ENCODE results near the gene OPRM1. TPM values are rescaled to one million over a fixed set of nuclear protein-coding genes. Genes with fewer than 3 reads are reported as not detected.

The OPRM1 gene
- total RNA-seq, 1 experiment from 2014 or later, result not detected

DNA sequence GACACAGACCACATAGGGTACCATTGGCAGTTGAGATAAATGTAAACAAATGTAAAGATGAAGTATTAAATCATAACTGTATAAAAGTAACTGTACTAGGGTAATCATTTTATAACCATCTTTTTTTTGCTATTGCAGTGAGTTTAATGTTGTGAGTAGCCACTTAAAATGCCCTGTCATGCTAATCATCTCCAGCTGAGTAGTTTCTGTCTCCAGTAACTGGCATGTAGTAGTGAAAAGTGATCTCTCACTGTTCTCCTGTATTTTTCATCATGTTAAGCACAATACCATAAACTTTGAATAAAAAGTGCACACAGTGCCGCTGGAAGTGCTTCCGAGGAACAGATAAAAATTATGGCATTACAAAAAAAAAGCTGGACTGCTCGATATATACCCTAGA lies 45.0 kb upstream of the OPRM1 start:
- H4K91ac ChIP-seq (ENCODE audit: insufficient read length, low read depth, low read length), result no peak overlapping the region
- no peak overlapping the region for H3T11ph ChIP-seq (ENCODE audit: low read length)
- Mint-ChIP-seq H3K9me3 (peaks cover 0 to 3% of the 10 kb centered on the region in 2 experiments; a peak in 1 of 5 replicates), H3K27me3 (ENCODE audit: low read depth) (no peaks in the 10 kb centered on the region), H3K4me1 (peaks cover 10 to 16% of the 10 kb centered on the region in 2 experiments), H3K36me3 (ENCODE audit: insufficient read depth in 1 of 3, low read depth in 3 of 3) (no peaks in the 10 kb centered on the region; a peak in 1 of 7 replicates), H3K4me3 (no peak overlapping the region), H3K27ac (no peak overlapping the region)
- TF ChIP-seq, protein P1, sequence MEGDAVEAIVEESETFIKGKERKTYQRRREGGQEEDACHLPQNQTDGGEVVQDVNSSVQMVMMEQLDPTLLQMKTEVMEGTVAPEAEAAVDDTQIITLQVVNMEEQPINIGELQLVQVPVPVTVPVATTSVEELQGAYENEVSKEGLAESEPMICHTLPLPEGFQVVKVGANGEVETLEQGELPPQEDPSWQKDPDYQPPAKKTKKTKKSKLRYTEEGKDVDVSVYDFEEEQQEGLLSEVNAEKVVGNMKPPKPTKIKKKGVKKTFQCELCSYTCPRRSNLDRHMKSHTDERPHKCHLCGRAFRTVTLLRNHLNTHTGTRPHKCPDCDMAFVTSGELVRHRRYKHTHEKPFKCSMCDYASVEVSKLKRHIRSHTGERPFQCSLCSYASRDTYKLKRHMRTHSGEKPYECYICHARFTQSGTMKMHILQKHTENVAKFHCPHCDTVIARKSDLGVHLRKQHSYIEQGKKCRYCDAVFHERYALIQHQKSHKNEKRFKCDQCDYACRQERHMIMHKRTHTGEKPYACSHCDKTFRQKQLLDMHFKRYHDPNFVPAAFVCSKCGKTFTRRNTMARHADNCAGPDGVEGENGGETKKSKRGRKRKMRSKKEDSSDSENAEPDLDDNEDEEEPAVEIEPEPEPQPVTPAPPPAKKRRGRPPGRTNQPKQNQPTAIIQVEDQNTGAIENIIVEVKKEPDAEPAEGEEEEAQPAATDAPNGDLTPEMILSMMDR (conservative IDR thresholded peaks at IDR 0.05), result no peak
- no peaks in the 10 kb centered on the region for H4K20me1 ChIP-seq (ENCODE audit: control insufficient read depth, insufficient read depth, insufficient read length)
- no peaks in the 10 kb centered on the region for H3K9me3 ChIP-seq (ENCODE audit: control insufficient read depth, low read depth, low read length)
- H3K23ac ChIP-seq (ENCODE audit: insufficient read length, low read depth, low read length), result no peak overlapping the region
- H3K4me1 ChIP-seq (ENCODE audit: insufficient read depth, low read length), result no peaks in the 10 kb centered on the region; the same call in 1 of the 2 replicates
- no peaks in the 10 kb centered on the region for H3K79me1 ChIP-seq (ENCODE audit: insufficient read depth, low read depth, low read length, poor library complexity, severe bottlenecking)
- no peak overlapping the region for H2BK12ac ChIP-seq (ENCODE audit: insufficient read length, low read depth, low read length)
- no peaks in the 10 kb centered on the region for H3K23me2 ChIP-seq (ENCODE audit: insufficient read length, low read depth, low read length, poor library complexity, severe bottlenecking)
- H2BK5ac ChIP-seq (ENCODE audit: insufficient read length, low read length), result no peak overlapping the region
- H2AFZ ChIP-seq (ENCODE audit: low read length), result no peak overlapping the region
- no peak overlapping the region for H3K4me2 ChIP-seq (ENCODE audit: insufficient read depth, insufficient read length, low read length)
- H3K18ac ChIP-seq (ENCODE audit: insufficient read length, low read depth, low read length), result no peak overlapping the region
- no peak overlapping the region for H2BK15ac ChIP-seq (ENCODE audit: low read depth, low read length)
- H3K14ac ChIP-seq (ENCODE audit: insufficient read depth, low read length), result no peak overlapping the region
- H3K27ac ChIP-seq (ENCODE audit: insufficient read length, low read depth, low read length), result no peak overlapping the region
- H3K56ac ChIP-seq (ENCODE audit: insufficient read length, low read depth, low read length), result no peak overlapping the region
- no peak overlapping the region for H2AK5ac ChIP-seq (ENCODE audit: insufficient read length, low read length)
- no peaks in the 10 kb centered on the region for H3K79me2 ChIP-seq (ENCODE audit: insufficient read depth, low read length)
- no peak overlapping the region for H4K8ac ChIP-seq (replicated peaks; ENCODE audit: insufficient read length, low read depth, low read length)
- H3K4ac ChIP-seq (ENCODE audit: low read depth, low read length), result no peak overlapping the region
- no peak overlapping the region for H3K9ac ChIP-seq (ENCODE audit: extremely low read depth, insufficient read length, low read length)
- H4K5ac ChIP-seq (ENCODE audit: insufficient read length, low read depth, low read length), result no peak overlapping the region
- DNase-seq, result no peak
- H2BK120ac ChIP-seq (ENCODE audit: low read depth, low read length, poor library complexity, severe bottlenecking), result no peak overlapping the region
- WGBS (ENCODE audit: extremely low coverage, insufficient read length, low lambda C conversion rate), result no CpG with 5 or more reads among the region's 3 CpGs
- no peaks in the 10 kb centered on the region for H3K27me3 ChIP-seq (ENCODE audit: insufficient read depth, low read length)
- H2BK20ac ChIP-seq (ENCODE audit: low read depth, low read length, poor library complexity, severe bottlenecking), result no peak overlapping the region

Measured in H9 (cell line).